Activated T-cell treated with anti-CD3 and anti-CD28 coated beads for 48 hours (primary cell): ENCODE measurements around the gene OR10H4.
"Not testable (repeated sequence)": the region's sequence is repeated elsewhere in the genome, so short reads cannot be mapped to it uniquely, and the experiment has no call there.

Source experiments
- DNase-seq: peaks from one replicate; pipeline ENCODE4 v3.0.0-alpha.2; 2020; ENCODE audit warnings: low read depth

OR10H4 gene, protein sequence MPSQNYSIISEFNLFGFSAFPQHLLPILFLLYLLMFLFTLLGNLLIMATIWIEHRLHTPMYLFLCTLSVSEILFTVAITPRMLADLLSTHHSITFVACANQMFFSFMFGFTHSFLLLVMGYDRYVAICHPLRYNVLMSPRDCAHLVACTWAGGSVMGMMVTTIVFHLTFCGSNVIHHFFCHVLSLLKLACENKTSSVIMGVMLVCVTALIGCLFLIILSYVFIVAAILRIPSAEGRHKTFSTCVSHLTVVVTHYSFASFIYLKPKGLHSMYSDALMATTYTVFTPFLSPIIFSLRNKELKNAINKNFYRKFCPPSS

GRCh38 chr19:15948223-15949058 lies at the start of gene OR10H4:
Gene OR10H4, plus strand, starts transcription at chr19:15949008. Its CDS starts 0 bp downstream, at chr19:15949008.
- DNase-seq: no peak

DNA sequence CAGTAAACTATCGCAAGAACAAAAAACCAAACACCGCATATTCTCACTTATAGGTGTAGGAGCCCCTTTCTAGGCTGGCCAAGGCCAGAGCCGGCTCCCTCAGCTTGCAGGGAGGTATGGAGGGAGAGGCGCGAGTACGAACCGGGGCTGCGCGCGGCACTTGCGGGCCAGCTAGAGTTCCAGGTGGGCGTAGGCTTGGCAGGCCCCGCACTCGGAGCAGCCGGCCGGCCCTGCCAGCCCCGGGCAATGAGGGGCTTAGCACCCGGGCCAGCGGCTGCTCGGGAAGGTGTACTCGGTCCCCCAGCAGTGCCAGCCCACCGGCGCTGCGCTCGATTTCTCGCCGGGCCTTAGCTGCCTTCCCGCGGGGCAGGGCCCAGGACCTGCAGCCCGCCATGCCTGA lies 49.2 kb upstream of the OR10H4 start:
- DNase-seq: not testable (repeated sequence)

GRCh38 chr19:15900032-15900431 lies 48.8 kb upstream of the OR10H4 start:
- DNase-seq: not testable (repeated sequence)

GRCh38 chr19:15900504-15900903 lies 48.3 kb upstream of the OR10H4 start:
- no peak for DNase-seq

GRCh38 chr19:15902254-15902653 lies 46.6 kb upstream of the OR10H4 start:
- no peak for DNase-seq

DNA sequence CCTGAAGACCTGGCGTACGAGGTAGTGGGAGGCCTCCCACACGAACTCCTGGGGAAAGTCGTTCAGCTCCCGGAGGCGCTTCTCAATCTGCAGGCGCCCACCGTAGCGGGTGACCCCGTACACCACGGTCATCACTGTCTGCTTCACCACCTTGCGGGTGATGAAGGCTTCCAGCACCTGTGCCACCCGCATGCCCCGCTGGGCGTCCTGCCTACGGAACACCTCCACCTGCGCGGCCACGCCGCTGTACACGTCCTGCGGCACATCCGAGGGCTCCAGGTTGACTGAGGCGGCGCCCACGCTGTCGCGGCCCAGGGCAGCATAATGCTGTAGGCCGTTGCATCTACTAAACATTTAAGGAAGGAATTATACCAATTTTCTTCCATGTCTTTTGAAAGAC lies 45.9 kb upstream of the OR10H4 start:
- DNase-seq: not testable (repeated sequence)

- no peak for DNase-seq
Observed at GRCh38 chr19:15905026-15905425, 43.8 kb upstream of the OR10H4 start.

- no peak for DNase-seq
Observed at GRCh38 chr19:15911599-15912235, 37.1 kb upstream of the OR10H4 start.

GRCh38 chr19:15913384-15913783 lies 35.4 kb upstream of the OR10H4 start:
- DNase-seq: no peak

DNA sequence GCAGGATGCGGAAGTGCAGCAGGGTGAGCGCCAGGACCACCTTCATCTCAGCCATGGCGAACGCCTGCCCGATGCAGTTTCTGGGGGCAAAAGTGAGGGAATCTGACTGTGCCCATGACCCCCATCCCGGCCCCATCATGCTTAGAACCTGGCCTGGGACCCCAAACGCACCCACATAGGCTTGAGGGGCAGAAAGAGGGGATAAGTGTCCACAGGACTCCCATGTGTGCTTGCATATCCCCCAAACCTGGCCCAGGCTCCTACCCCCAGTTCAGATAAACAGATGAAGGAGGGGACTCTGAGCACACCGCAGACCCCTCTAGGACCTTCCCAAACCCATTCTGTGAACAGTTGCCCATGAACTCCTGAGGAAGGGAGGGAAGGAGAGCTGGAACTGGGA lies 35.0 kb upstream of the OR10H4 start:
- DNase-seq: no peak

GRCh38 chr19:15915109-15915508 lies 33.7 kb upstream of the OR10H4 start:
- DNase-seq: no peak

DNA sequence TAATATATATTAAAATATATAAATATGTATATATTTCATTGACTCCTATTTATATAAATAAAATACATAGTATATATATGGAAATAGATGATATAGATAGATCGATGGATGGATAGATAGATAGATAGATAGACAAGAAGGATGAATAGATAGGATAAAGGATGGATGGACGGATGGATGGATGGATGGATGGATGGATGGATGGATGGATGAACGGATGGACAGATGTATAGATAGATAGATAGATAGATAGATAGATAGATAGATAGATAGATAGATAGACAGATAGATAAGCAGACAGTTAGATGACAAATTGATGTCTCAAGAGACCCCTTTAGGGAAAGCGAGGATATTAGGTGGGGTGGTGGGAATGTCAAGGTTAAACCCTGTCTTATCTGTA lies 29.6 kb upstream of the OR10H4 start:
- no peak for DNase-seq

DNA sequence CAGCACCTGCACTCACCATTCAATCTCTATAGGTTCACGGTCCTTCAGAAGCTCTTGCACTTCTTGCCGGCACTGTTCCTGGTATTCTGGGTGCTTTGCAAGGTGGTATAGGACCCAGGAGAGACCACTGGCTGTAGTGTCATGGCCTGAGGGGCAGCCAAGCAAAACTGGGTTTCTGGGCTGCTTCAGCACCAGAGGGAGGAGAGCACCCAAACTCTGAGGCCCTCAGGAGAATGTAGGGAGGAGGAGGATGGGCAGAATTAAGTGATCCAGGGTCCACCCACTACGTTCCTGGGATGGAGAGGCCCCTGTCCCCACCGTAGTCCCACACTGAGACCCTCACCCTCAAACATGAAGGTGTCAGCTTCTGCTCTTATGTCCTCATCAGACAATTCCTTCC lies 26.8 kb upstream of the OR10H4 start:
- DNase-seq: no peak

- DNase-seq: no peak
Observed at GRCh38 chr19:15923702-15924101, 25.1 kb upstream of the OR10H4 start.

DNA sequence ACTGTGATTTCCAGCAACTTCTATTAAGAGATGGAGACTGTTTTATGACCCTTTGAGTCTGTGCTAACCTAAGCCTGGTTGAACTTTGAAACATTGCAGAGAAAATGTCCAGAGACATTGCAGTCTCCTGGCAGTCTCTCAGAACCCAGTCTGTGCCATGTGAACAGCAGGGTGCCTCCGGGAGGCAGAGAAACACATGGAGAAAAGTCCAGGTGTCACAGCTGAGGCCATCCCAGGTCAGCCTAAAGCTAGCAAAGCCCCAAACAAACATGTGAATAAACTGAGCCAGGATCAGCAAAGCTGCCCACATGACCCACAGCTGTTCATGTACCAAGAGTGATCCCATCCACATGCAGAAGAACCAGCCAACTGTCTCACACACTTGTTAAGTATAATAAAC lies 22.3 kb upstream of the OR10H4 start:
- DNase-seq: no peak

GRCh38 chr19:15928321-15928720 lies 20.5 kb upstream of the OR10H4 start:
- DNase-seq: no peak

DNA sequence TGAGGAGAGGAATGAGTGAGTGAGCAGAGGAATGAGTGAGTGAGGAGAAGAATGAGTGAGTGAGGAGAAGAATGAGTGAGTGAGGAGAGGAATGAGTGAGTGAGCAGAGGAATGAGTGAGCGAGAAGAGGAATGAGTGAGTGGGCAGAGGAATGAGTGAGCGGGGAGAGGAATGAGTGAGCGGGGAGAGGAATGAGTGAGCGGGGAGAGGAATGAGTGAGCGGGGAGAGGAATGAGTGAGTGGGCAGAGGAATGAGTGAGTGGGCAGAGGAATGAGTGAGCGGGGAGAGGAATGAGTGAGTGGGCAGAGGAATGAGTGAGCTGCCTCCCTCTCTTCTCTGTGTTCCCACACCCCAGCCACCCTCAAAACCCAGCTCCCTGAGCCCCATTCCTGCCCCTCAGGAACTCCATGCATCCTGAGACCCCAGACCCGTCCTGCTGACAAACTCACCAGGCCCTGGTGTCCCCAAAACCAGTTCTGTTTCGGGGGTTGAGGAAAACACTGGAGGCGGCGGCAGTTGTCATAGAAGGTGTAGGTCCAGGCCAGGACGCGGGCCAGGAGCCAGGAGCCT lies 15.0 kb upstream of the OR10H4 start:
- DNase-seq: peak; percentile 21

DNA sequence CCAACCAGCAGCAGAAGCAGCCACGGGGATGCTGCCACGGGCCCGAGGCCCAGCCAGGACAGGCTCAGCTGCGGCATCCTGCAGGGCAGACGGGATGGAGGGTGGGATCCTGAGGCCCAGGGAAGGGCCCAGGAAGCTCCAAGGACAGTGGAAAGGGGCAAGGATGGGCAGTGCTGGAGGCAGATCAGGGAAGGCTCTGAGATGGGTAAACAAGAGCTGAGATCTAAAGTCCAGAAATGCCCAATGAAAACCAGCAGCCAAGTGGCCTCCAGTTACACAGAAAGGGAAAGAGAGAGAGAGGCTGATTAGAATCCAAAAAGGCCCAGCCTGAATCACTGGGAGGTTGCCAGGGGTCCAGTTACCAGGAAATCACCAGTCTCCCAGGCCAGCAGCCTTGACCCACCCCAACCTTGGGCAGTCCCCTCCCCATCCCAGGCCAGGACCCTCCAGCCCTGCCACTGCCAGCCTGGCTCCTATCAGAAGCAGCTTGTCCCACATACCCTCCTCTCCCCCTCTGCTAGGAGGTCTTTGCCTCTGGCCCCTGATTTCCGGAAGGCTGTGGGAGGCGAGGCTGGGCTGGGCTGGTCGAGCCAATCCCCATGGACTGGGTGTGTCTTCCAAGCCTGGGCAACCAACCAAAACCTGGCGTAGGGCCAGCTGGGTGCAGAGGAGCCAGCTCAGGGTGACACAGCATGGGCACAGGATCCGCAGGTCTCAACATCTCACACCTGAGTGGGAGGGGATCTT lies 14.3 kb upstream of the OR10H4 start, which contains the start of gene CYP4F11:
TSS of gene CYP4F11 (minus strand) at position 198 of the 747 bp plus-strand sequence. CDS start at position 77, 121 bp downstream.
- no peak for DNase-seq

- DNase-seq: no peak
Observed at GRCh38 chr19:15935167-15935702, 13.6 kb upstream of the OR10H4 start.

- no peak for DNase-seq
Observed at GRCh38 chr19:15936173-15936572, 12.6 kb upstream of the OR10H4 start.

DNA sequence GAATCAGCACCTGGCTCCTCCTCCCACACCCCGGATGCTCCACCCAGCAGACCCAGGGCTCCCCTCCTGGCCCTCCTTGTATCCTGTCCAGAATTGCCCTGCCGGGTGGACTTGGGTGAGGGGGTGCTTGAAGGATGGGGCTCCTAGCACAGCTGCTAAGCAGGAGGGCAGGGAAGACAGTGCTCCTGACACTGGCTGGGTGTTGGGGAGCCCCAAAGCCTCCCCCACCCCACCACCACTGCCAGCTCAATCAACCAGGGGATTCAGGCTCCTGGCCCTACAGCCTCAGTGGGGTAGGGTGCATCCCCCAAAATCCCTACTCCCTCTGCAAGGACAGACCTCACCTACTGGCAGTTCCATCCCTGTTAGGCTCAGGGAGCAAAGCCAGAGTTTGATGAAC lies 11.9 kb upstream of the OR10H4 start:
- DNase-seq: no peak
